ENCODE measurements around the gene SPOCK1. TPM values are rescaled to one million over a fixed set of nuclear protein-coding genes. Genes with fewer than 3 reads are reported as not detected.

The SPOCK1 gene
- total and polyA plus RNA-seq, 2 of the 13 experiments (the other 11 are each of a cell fraction or from before 2014, with no cell fraction given) = 0.18 to 0.29 TPM

DNA sequence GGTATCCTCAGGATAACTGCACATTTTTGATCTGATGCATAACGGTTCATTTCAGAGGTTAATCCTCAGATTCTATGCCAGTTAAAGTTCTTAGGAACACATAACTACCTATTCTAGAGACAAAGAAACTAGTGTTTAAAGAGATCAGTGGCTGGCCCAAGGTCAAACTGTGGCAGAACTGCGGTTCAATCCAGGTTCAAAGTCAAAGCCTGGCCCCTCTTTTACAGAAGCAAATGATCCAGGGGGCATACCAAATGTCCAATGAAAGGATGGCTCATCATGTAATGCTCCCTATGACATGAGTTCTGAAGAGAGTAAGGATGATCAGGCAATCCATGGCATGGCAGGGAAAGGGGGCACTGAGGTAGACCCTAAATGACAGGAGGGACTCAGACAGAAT lies 283.3 kb downstream of the SPOCK1 start (continued):
- TF ChIP-seq, protein P1, sequence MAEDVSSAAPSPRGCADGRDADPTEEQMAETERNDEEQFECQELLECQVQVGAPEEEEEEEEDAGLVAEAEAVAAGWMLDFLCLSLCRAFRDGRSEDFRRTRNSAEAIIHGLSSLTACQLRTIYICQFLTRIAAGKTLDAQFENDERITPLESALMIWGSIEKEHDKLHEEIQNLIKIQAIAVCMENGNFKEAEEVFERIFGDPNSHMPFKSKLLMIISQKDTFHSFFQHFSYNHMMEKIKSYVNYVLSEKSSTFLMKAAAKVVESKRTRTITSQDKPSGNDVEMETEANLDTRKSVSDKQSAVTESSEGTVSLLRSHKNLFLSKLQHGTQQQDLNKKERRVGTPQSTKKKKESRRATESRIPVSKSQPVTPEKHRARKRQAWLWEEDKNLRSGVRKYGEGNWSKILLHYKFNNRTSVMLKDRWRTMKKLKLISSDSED (CRISPR knock-in tag; IDR thresholded peaks at IDR 0.05) = no peak
- TF ChIP-seq, protein P2, sequence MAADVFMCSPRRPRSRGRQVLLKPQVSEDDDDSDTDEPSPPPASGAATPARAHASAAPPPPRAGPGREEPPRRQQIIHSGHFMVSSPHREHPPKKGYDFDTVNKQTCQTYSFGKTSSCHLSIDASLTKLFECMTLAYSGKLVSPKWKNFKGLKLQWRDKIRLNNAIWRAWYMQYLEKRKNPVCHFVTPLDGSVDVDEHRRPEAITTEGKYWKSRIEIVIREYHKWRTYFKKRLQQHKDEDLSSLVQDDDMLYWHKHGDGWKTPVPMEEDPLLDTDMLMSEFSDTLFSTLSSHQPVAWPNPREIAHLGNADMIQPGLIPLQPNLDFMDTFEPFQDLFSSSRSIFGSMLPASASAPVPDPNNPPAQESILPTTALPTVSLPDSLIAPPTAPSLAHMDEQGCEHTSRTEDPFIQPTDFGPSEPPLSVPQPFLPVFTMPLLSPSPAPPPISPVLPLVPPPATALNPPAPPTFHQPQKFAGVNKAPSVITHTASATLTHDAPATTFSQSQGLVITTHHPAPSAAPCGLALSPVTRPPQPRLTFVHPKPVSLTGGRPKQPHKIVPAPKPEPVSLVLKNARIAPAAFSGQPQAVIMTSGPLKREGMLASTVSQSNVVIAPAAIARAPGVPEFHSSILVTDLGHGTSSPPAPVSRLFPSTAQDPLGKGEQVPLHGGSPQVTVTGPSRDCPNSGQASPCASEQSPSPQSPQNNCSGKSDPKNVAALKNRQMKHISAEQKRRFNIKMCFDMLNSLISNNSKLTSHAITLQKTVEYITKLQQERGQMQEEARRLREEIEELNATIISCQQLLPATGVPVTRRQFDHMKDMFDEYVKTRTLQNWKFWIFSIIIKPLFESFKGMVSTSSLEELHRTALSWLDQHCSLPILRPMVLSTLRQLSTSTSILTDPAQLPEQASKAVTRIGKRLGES (CRISPR knock-in tag; IDR thresholded peaks at IDR 0.05; ENCODE audit: borderline replicate concordance) = no peak
- TF ChIP-seq RXRB (CRISPR knock-in tag; IDR thresholded peaks at IDR 0.05; ENCODE audit: borderline replicate concordance) (peak; percentile 53), FOSL2 (CRISPR knock-in tag; IDR thresholded peaks at IDR 0.05) (peak; percentile 13; the same call in 1 of the 2 replicates), NR3C1 (CRISPR knock-in tag; IDR thresholded peaks at IDR 0.05) (no peak), HDAC2 (CRISPR knock-in tag; IDR thresholded peaks at IDR 0.05) (peak; percentile 15; the same call in 1 of the 2 replicates), SOX6 (IDR thresholded peaks at IDR 0.05) (no peak), SOX6 (CRISPR knock-in tag; IDR thresholded peaks at IDR 0.05) (peak; percentile 22; the same call in 1 of the 2 replicates), HNF4A (CRISPR knock-in tag; IDR thresholded peaks at IDR 0.05) (peak; percentile 61), SPEN (CRISPR knock-in tag; IDR thresholded peaks at IDR 0.05; ENCODE audit: low read depth) (no peak), RBM39 (IDR thresholded peaks at IDR 0.05; ENCODE audit: low read depth, low read length, poor library complexity, severe bottlenecking) (no peak), LCORL (IDR thresholded peaks at IDR 0.05) (no peak), LCORL (CRISPR knock-in tag; IDR thresholded peaks at IDR 0.05) (no peak), RARA (CRISPR knock-in tag; IDR thresholded peaks at IDR 0.05) (peak; percentile 88), HES4 (CRISPR knock-in tag; IDR thresholded peaks at IDR 0.05; ENCODE audit: borderline replicate concordance) (no peak)
- TF ChIP-seq, protein P3, sequence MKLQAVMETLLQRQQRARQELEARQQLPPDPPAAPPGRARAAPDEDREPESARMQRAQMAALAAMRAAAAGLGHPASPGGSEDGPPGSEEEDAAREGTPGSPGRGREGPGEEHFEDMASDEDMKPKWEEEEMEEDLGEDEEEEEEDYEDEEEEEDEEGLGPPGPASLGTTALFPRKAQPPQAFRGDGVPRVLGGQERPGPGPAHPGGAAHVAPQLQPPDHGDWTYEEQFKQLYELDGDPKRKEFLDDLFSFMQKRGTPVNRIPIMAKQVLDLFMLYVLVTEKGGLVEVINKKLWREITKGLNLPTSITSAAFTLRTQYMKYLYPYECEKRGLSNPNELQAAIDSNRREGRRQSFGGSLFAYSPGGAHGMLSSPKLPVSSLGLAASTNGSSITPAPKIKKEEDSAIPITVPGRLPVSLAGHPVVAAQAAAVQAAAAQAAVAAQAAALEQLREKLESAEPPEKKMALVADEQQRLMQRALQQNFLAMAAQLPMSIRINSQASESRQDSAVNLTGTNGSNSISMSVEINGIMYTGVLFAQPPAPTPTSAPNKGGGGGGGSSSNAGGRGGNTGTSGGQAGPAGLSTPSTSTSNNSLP (IDR thresholded peaks at IDR 0.05; ENCODE audit: low read depth, low read length) = peak; percentile 16; the same call in 1 of the 2 replicates
